Fibroblast of peridontal ligament (primary cell): ENCODE results near the gene PANK4.
A peak's percentile ranks its signal among the peaks of the same experiment; 100 is the strongest.
"Not testable (repeated sequence)": the region's sequence is repeated elsewhere in the genome, so short reads cannot be mapped to it uniquely, and the experiment has no call there.

Experiments
- DNase-seq: peaks from one replicate; pipeline ENCODE4 v3.0.0-alpha.2; 2010; ENCODE audit errors: extremely low read depth

The PANK4 gene

GRCh38 chr1:2558861-2559260, 32.5 kb upstream of the PANK4 start:
- DNase-seq = no peak

GRCh38 chr1:2558420-2558819, 32.0 kb upstream of the PANK4 start:
- no peak for DNase-seq

GRCh38 chr1:2557482-2558400, 31.3 kb upstream of the PANK4 start:
- DNase-seq = no peak

- no peak for DNase-seq
These were observed 30.5 kb upstream of the PANK4 start for GRCh38 chr1:2556678-2557481.

- DNase-seq = peak; percentile 57
These were observed 29.9 kb upstream of the PANK4 start, which contains the start of gene TNFRSF14 for GRCh38 chr1:2556277-2556677. TSS of gene TNFRSF14 (plus strand) at chr1:2556371. CDS start at chr1:2556665, 294 bp downstream.

- peak; percentile 39 for DNase-seq
These were observed 29.4 kb upstream of the PANK4 start for GRCh38 chr1:2555634-2556276.

- DNase-seq = no peak
These were observed 28.4 kb upstream of the PANK4 start for GRCh38 chr1:2554621-2555387.

- no peak for DNase-seq
These were observed 27.6 kb upstream of the PANK4 start for GRCh38 chr1:2553871-2554620.

- DNase-seq = not testable (repeated sequence)
These were observed 26.7 kb upstream of the PANK4 start for GRCh38 chr1:2553076-2553475.

- no peak for DNase-seq
These were observed 25.8 kb upstream of the PANK4 start for GRCh38 chr1:2552189-2552588.

- not testable (repeated sequence) for DNase-seq
These were observed 25.1 kb upstream of the PANK4 start for GRCh38 chr1:2551544-2551943.

- DNase-seq = not testable (repeated sequence)
These were observed 24.0 kb upstream of the PANK4 start for GRCh38 chr1:2550309-2550861.

- DNase-seq = not testable (repeated sequence)
These were observed 23.1 kb upstream of the PANK4 start for GRCh38 chr1:2549367-2550029.

- peak; percentile 51 for DNase-seq
These were observed 21.7 kb upstream of the PANK4 start for GRCh38 chr1:2548068-2548589.

- DNase-seq = no peak
These were observed 21.0 kb upstream of the PANK4 start for GRCh38 chr1:2547210-2548067.

- DNase-seq = peak; percentile 47
These were observed 20.3 kb upstream of the PANK4 start for GRCh38 chr1:2546515-2547209.

GRCh38 chr1:2545754-2546514, 19.5 kb upstream of the PANK4 start:
- DNase-seq = peak; percentile 47
